Measurements from ENCODE around the gene NET1.

DNA sequence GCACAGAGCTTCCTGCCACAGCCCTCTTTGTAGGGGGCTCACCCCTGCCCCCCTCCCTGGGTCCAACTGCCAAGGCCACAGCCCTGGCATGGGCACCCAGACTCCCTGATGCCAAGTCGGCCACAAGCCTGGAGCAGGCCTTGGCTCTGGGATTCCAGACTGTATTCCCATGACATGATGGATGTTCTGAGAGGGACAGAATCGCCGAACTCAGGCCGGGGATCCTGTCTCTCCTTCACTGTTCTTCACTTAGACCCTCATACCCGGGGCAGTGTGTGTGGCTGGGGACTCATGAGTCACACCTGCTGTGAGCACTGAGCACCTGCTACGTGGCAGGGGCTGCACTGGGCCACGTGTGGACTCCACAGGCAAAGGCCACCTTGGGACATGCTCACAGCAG lies 79.1 kb downstream of the NET1 start:
- TF ChIP-seq EP300 (IDR thresholded peaks at IDR 0.05; ENCODE audit: low read depth) = no peak
- TF ChIP-seq, protein P1, sequence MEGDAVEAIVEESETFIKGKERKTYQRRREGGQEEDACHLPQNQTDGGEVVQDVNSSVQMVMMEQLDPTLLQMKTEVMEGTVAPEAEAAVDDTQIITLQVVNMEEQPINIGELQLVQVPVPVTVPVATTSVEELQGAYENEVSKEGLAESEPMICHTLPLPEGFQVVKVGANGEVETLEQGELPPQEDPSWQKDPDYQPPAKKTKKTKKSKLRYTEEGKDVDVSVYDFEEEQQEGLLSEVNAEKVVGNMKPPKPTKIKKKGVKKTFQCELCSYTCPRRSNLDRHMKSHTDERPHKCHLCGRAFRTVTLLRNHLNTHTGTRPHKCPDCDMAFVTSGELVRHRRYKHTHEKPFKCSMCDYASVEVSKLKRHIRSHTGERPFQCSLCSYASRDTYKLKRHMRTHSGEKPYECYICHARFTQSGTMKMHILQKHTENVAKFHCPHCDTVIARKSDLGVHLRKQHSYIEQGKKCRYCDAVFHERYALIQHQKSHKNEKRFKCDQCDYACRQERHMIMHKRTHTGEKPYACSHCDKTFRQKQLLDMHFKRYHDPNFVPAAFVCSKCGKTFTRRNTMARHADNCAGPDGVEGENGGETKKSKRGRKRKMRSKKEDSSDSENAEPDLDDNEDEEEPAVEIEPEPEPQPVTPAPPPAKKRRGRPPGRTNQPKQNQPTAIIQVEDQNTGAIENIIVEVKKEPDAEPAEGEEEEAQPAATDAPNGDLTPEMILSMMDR (IDR thresholded peaks at IDR 0.05) = no peak
- TF ChIP-seq POLR2A (IDR thresholded peaks at IDR 0.05) = no peak
- no peak for TF ChIP-seq POLR2AphosphoS5 (IDR thresholded peaks at IDR 0.05)

Data from transverse colon (tissue), 4 donors.